Activated CD4-positive, alpha-beta T cell treated with anti-CD3 and anti-CD28 coated beads, Interleukin-2, amount 10 ng/mL, durations not matched to agents 24 days and 14 days (primary cell): ENCODE data around the gene TTC23. TPM values are rescaled to one million over a fixed set of nuclear protein-coding genes. Genes with fewer than 3 reads are reported as not detected.

ENCODE experiments used
- DNase-seq: peaks from one replicate; pipeline ENCODE4 v3.0.0; 2022
- H3K27ac Mint-ChIP-seq: one replicate; pipeline ENCODE4 v1.8.0; 2022; ENCODE audit warnings: mild to moderate bottlenecking, mixed read lengths
- H3K27me3 Mint-ChIP-seq: one replicate; pipeline ENCODE4 v1.8.0; 2022; ENCODE audit warnings: mixed read lengths
- H3K36me3 Mint-ChIP-seq: one replicate; pipeline ENCODE4 v1.8.0; 2022; ENCODE audit warnings: low read depth, mild to moderate bottlenecking, mixed read lengths
- H3K4me1 Mint-ChIP-seq: one replicate; pipeline ENCODE4 v1.8.0; 2021; ENCODE audit warnings: mixed read lengths
- H3K4me3 Mint-ChIP-seq: one replicate; pipeline ENCODE4 v1.8.0; 2022; ENCODE audit warnings: mild to moderate bottlenecking, moderate library complexity, mixed read lengths
- H3K9me3 Mint-ChIP-seq: one replicate; pipeline ENCODE4 v1.8.0; 2021; ENCODE audit warnings: mixed read lengths
- intact Hi-C: fragments of 100-400 bp; cut with micrococcal nuclease; formaldehyde crosslinking; loops from one replicate; pipeline ENCODE4 v1.15.1; 2023
- total RNA-seq: library from RNA; stranded (reverse); gene quantifications from 2 replicates; pipeline ENCODE4 v1.2.3, GENCODE V29; 2022

The TTC23 gene
- total RNA-seq, 1 donor from 2014 or later = 6.0 TPM

- DNase-seq = no peak
- Mint-ChIP-seq H3K27ac (no peak overlapping the region), H3K27me3 (peaks cover 36% of the 10 kb centered on the region), H3K36me3 (no peaks in the 10 kb centered on the region), H3K4me3 (no peak overlapping the region), H3K9me3 (no peaks in the 10 kb centered on the region), H3K4me1 (no peaks in the 10 kb centered on the region)
- intact Hi-C loops = no loop called here
Observed at GRCh38 chr15:99096173-99096893, 153.0 kb downstream of the TTC23 start.

GRCh38 chr15:99095626-99096025 lies 153.8 kb downstream of the TTC23 start:
- intact Hi-C loops = no loop called here
- no peak overlapping the region for H3K4me3 Mint-ChIP-seq
- no peak for DNase-seq
- no peaks in the 10 kb centered on the region for H3K36me3 Mint-ChIP-seq
- no peak overlapping the region for H3K27ac Mint-ChIP-seq
- H3K9me3 Mint-ChIP-seq = no peaks in the 10 kb centered on the region
- H3K4me1 Mint-ChIP-seq = no peaks in the 10 kb centered on the region
- H3K27me3 Mint-ChIP-seq = peaks cover 34% of the 10 kb centered on the region

DNA sequence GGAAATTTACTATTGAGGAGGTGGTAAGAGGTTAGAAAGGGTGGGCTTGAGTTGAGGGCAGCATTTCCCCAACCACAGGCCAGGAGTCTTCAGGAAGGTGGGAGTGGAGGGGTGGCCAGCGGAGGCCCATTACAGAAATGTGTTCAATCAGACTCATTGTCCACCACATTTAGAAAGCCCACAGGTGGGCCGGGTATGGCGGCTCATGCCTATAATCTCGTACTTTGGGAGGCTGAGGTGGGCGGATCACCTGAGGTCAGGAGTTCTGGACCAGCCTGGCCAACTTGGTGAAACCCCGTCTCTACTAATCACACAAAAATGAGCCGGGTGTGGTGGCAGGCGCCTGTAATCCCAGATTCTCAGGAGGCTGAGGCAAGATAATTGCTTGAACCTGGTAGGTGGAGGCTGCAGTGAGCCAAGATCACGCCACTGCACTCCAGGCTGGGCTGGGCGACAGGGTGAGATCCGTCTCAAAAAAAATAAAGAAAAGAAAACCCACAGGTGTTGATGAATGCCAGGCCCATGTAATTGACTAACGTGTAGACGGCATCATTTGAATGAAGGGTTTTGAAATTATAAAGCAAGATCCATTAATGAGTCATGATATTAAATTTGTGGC lies 156.7 kb downstream of the TTC23 start:
- no peak for DNase-seq
- Mint-ChIP-seq H3K4me3 (no peak overlapping the region), H3K9me3 (no peaks in the 10 kb centered on the region), H3K4me1 (peaks cover 6% of the 10 kb centered on the region), H3K36me3 (no peaks in the 10 kb centered on the region), H3K27me3 (peaks cover 16% of the 10 kb centered on the region), H3K27ac (no peak overlapping the region)
- intact Hi-C loops = no loop called here

GRCh38 chr15:99090938-99091337 lies 158.4 kb downstream of the TTC23 start:
- Mint-ChIP-seq H3K4me1 (peaks cover 6% of the 10 kb centered on the region), H3K36me3 (no peaks in the 10 kb centered on the region)
- intact Hi-C loops = no loop called here

DNA sequence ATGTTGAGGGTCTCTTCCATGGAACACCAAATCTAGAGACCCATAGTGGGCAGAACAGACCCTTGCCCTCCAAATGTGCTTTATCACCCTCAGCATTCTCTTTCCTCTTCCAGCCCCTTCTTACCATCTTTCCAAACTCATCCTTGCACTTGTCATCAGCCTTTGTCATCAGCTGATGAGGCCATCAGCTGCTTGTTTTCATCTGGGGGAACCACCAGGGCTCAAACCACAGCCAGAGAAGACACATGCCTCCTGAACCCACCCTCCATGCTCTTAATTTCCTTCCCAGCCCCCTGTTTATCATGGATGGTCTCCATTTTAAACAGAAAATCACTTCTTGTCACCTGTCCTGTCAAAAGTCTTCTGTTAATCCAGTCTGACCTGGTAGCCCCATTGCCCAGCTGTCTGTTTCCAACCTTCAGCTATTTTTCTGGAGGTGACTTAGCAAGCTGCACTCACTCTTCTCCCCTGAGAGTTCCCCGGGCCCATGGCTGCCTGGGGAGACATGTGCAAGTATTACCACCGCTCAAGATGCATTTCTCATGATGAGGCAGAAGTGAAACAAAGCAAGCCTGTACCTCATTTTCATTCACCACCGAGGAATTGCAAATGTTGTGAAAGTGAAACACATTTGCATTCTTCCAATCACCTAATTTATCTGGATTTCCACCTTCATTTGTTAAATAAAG lies 159.2 kb downstream of the TTC23 start:
- Mint-ChIP-seq H3K27ac (no peak overlapping the region), H3K4me1 (peaks cover 6% of the 10 kb centered on the region), H3K4me3 (no peak overlapping the region), H3K36me3 (no peaks in the 10 kb centered on the region), H3K9me3 (no peaks in the 10 kb centered on the region), H3K27me3 (peaks cover 9% of the 10 kb centered on the region)
- DNase-seq = peak; percentile 72
- intact Hi-C loops = no loop called here

More at GRCh38 chr15:99090938-99091337, 158.4 kb downstream of the TTC23 start:
- Mint-ChIP-seq H3K9me3 (no peaks in the 10 kb centered on the region), H3K4me3 (no peak overlapping the region), H3K27ac (no peak overlapping the region), H3K27me3 (peaks cover 12% of the 10 kb centered on the region)
- no peak for DNase-seq

GRCh38 chr15:99087405-99087943 lies 161.9 kb downstream of the TTC23 start:
- Mint-ChIP-seq H3K36me3 (no peaks in the 10 kb centered on the region), H3K4me3 (no peak overlapping the region), H3K27ac (no peak overlapping the region), H3K27me3 (peaks cover 3% of the 10 kb centered on the region), H3K4me1 (peaks cover 6% of the 10 kb centered on the region), H3K9me3 (no peaks in the 10 kb centered on the region)
- intact Hi-C loops = no loop called here
- no peak for DNase-seq

GRCh38 chr15:99086327-99086667 lies 163.1 kb downstream of the TTC23 start:
- no peaks in the 10 kb centered on the region for H3K9me3 Mint-ChIP-seq
- H3K4me1 Mint-ChIP-seq = peaks cover 6% of the 10 kb centered on the region
- H3K27ac Mint-ChIP-seq = no peak overlapping the region
- intact Hi-C loops = no loop called here
- peaks cover 8% of the 10 kb centered on the region for H3K27me3 Mint-ChIP-seq
- DNase-seq = no peak
- no peaks in the 10 kb centered on the region for H3K36me3 Mint-ChIP-seq
- H3K4me3 Mint-ChIP-seq = no peak overlapping the region

Other genes with a start within 250 kb of the TTC23 start
- gene PGPEP1L, start 241.8 kb downstream of the TTC23 start, total RNA-seq = not detected in 2 replicates
- gene SYNM, start 144.5 kb downstream of the TTC23 start, total RNA-seq = 0.79 and 1.1 TPM in 2 replicates
- gene LRRC28, start 1.9 kb upstream of the TTC23 start, total RNA-seq = 15.1 and 16.7 TPM in 2 replicates